Heart right ventricle (tissue), 16 donors: ENCODE measurements around the gene HSPA12B. TPM values are rescaled to one million over a fixed set of nuclear protein-coding genes. Genes with fewer than 3 reads are reported as not detected.
A peak's percentile ranks its signal among the peaks of the same experiment; 100 is the strongest.

Experiments used
- ATAC-seq, 8 donors: fragments of 200-7000 bp; cut with Tn5 transposase; one replicate each; pipeline ENCODE4 v1.9.1; 2020; ENCODE audit warnings: mild to moderate bottlenecking in 8 of 8, moderate library complexity in 8 of 8, moderate number of reproducible peaks in 1 of 8
- DNase-seq, 2 donors: peaks; one replicate each; pipeline ENCODE4 v3.0.0-alpha.2; 2020
- H3K27ac ChIP-seq, 10 donors: fragments of 200-600 bp; sonication (generic) in 2 of 10; one replicate each; pipeline versions ENCODE4 v1.5.0 to v1.8.0; 2020 to 2022; ENCODE audit warnings: mild to moderate bottlenecking in 3 of 10
- H3K27me3 ChIP-seq, 7 donors: fragments of 200-600 bp; one replicate each; pipeline ENCODE4 v1.8.0; 2021 to 2022; ENCODE audit warnings: mild to moderate bottlenecking in 2 of 7
- H3K36me3 ChIP-seq, 9 donors: fragments of 200-600 bp; sonication (generic) in 1 of 9; one replicate each; pipeline versions ENCODE4 v1.5.0 to v1.8.0; 2020 to 2022; ENCODE audit warnings: mild to moderate bottlenecking in 2 of 9
- H3K4me1 ChIP-seq, 9 donors: fragments of 200-600 bp; sonication (generic) in 1 of 9; one replicate each; pipeline versions ENCODE4 v1.5.0 to v1.8.0; 2020 to 2022; ENCODE audit warnings: mild to moderate bottlenecking in 4 of 9
- H3K4me3 ChIP-seq, 10 donors: fragments of 200-600 bp; sonication (generic) in 2 of 10; one replicate each; pipeline versions ENCODE4 v1.5.0 to v1.8.0; 2020 to 2022; ENCODE audit warnings: mild to moderate bottlenecking in 7 of 10, moderate library complexity in 2 of 10
- H3K9me3 ChIP-seq, 11 donors: fragments of 200-600 bp in 10 of 11; sonication (generic) in 2 of 11; one replicate each; pipeline versions ENCODE4 v1.5.0 to v1.8.0; 2013 to 2022; ENCODE audit warnings: mild to moderate bottlenecking in 2 of 11, control low read depth in 1 of 11, moderate library complexity in 1 of 11
- CTCF ChIP-seq, 9 donors: fragments of 200-600 bp; sonication (generic) in 2 of 9; IDR thresholded peaks; one replicate each; pipeline versions ENCODE4 v1.5.0 to v1.8.0; 2021 to 2022; ENCODE audit warnings: antibody characterized with exemption in 9 of 9, mild to moderate bottlenecking in 5 of 9, moderate library complexity in 1 of 9
- WGBS, 2 donors: extraction: QIAGEN DNeasy Blood & Tissue Kit; methylation state at CpG; one replicate each; pipeline ENCODE4 v1.1.7; 2013; ENCODE audit warnings: inconsistent platforms in 1 of 2; 5-methylcytosine and 5-hydroxymethylcytosine counted together
- intact Hi-C, 10 donors: fragments of 100-400 bp; cut with DNase I; formaldehyde crosslinking; loops; one replicate each; pipeline versions ENCODE4 v1.11.1 to v1.14.2; 2022
- polyA plus RNA-seq, 2 donors: library from polyadenylated mRNA; stranded (reverse); fragments of 200-250 nt; gene quantifications; one replicate each; pipeline ENCODE4 v1.2.3, GENCODE V29; 2013
- total RNA-seq, 10 donors: library from RNA; stranded (reverse); fragmentation: NEBNext Ultra II Directional in 3 of 10; extraction: Animal tissue kit (Norgen Biotek cat#: 25700) in 3 of 10; gene quantifications; one replicate each; pipeline versions ENCODE4 v1.2.1 to v1.2.4, GENCODE V29; 2021 to 2023
- donor health status: Arrhythmogenic right ventricular cardiomyopathy.
- donor health status: ischemic (EF 13 %, LVEDD 7.1; RV severe dilation, severe dysfunction).
- donor health status: healthy with polysubstance abuse.
- donor health status: DM: no; HTN: yes; CAD: no.
- donor health status: DM: no; HTN: no; CAD: no.
- donor health status: ischemic (EF 25% LVEDD 6.9; RV normal size, moderate dysfunction).
- donor health status: ischemic (EF 25% LVEDD 5.7; RV mildly dilated, moderate dysfunction).
- donor health status: healthy.
- donor health status: DM: yes; HTN: yes; CAD: no.
- donor health status: Ischemic cardiomyopathy.
- donor health status: ischemic (EF 35%, LVEDD 5.7; RV mildly dilated, moderate dysfunction).
- donor health status: nonischemic (EF 11% LVEDD 7.7; RV severe dilation, severe dysfunction).
- donor health status: DM: yes; HTN: yes; CAD: no.
- donor health status: PGD.
- donor health status: ischemic (EF 29% LVEDD 5.4; RV normal size, mild dysfunction).
- donor health status: nonischemic (EF 23%, LVEDD 6.1; RV moderate dilation, normal function).

Gene HSPA12B
- total and polyA plus RNA-seq, 12 donors = 8.4 to 26.5 (median 13.0) TPM

GRCh38 chr20:3763671-3764601 is 31.5 kb downstream of the HSPA12B start:
- DNase-seq (no peak), ATAC-seq (no peak)
- H3K4me1 ChIP-seq = peaks cover 7 to 59% (median 37%) of the 10 kb centered on the region in 9 donors
- H3K9me3 ChIP-seq = no peaks in the 10 kb centered on the region
- H3K27me3 ChIP-seq = no peaks in the 10 kb centered on the region
- H3K36me3 ChIP-seq = peaks cover 0 to 3% (median 0%) of the 10 kb centered on the region in 9 donors
- TF ChIP-seq CTCF (IDR thresholded peaks at IDR 0.05) = no peak
- 83 to 84% methylated on average over 8 of the region's 8 CpGs for WGBS, 2 donors
- peak overlapping the region in 3 of 10 donors; percentile 34 to 92 (median 35) for H3K27ac ChIP-seq
- no peak overlapping the region for H3K4me3 ChIP-seq
- intact Hi-C loops = no loop called here

DNA sequence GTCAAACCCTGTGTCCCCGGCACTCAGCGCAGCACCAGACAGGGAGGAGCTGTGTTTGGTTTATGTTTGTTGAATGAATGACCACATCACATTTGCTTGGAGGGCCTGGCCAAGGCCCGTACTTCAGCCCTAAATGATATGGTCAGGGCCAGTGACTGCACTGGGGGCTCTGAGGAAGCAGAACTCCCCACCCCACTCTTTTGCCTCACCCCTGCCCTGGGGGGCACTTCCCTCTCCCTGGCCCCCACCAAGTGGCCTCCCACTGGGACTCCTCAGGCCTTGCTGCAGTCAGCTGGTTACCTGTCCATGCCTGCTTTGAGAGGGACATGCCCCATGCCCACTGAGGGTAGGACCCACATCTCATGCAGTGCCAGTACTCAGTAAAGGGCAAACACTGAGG is 32.2 kb downstream of the HSPA12B start:
- Histone ChIP-seq H3K4me1 (peaks cover 7 to 64% (median 38%) of the 10 kb centered on the region in 9 donors), H3K27me3 (no peaks in the 10 kb centered on the region), H3K9me3 (no peaks in the 10 kb centered on the region), H3K36me3 (peaks cover 0 to 3% (median 0%) of the 10 kb centered on the region in 9 donors), H3K4me3 (no peak overlapping the region), H3K27ac (peak overlapping the region in 6 of 10 donors; percentile 17 to 92 (median 43))
- no peak for TF ChIP-seq CTCF (IDR thresholded peaks at IDR 0.05)
- ATAC-seq = no peak
- intact Hi-C loops = loop anchor here in 6 of 10 donors (5.0 kb wide), 3 partner anchors 42 to 87 kb away; no protein-coding TSS in a partner anchor
- 83 to 94% methylated on average over 3 of the region's 3 CpGs for WGBS, 2 donors
- no peak for DNase-seq

GRCh38 chr20:3765171-3765882 is 32.8 kb downstream of the HSPA12B start:
- WGBS, 2 donors = 59 to 68% methylated on average over 3 of the region's 3 CpGs
- DNase-seq (peak; percentile 61 to 81), ATAC-seq (peak in 1 of 8 donors; percentile 2)
- Histone ChIP-seq H3K4me3 (peak overlapping the region in 3 of 10 donors; percentile 61 to 83 (median 66)), H3K27me3 (no peaks in the 10 kb centered on the region), H3K4me1 (peaks cover 7 to 64% (median 38%) of the 10 kb centered on the region in 9 donors), H3K27ac (peak overlapping the region in 6 of 10 donors; percentile 17 to 95 (median 84)), H3K9me3 (no peaks in the 10 kb centered on the region), H3K36me3 (peaks cover 0 to 3% (median 0%) of the 10 kb centered on the region in 9 donors)
- TF ChIP-seq CTCF (IDR thresholded peaks at IDR 0.05) = no peak
- intact Hi-C loops = loop anchor here in 6 of 10 donors (5.0 kb wide), 3 partner anchors 43 to 88 kb away; no protein-coding TSS in a partner anchor
